Measurements from ENCODE around the gene KLK10.

DNA sequence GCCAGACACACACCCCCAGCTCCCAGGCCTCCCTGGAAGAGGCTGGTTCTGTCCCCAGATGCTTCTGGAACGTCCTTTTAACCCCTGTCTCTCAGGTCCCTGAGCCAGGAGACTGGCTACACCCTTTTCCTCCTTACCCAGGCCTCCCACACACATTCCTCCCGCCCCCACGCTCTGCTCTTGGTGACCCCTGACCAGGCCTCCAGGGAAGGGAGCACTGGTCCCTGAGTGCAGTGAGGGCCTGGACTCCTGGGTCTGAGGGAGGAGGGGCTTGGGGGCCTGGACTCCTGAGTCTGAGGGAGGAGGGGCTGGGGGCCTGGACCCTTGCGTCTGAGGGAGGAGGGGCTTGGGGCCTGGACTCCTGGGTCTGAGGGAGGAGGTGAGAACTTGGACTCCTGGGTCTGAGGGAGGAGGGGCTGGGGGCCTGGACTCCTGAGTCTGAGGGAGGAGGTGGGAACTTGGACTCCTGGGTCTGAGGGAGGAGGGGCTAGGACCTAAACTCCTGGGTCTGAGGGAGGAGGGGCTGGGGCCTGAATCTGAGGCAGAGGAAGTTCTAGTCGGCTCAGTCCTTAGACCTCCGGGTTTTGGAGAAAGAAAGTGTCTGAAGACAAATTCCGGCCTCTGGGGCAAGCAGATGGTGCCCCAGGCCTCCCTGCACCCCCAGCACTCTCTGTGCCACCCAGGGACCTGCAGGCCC, 50.6 kb downstream of the KLK10 start:
- TF ChIP-seq POLR2A (IDR thresholded peaks at IDR 0.05) (no peak), CTCF (IDR thresholded peaks at IDR 0.05) (no peak)

Measured in vagina (tissue), 2 donors.